Measurements from ENCODE around the gene PHOX2A. TPM values are rescaled to one million over a fixed set of nuclear protein-coding genes. Genes with fewer than 3 reads are reported as not detected.

The PHOX2A gene
- total RNA-seq, 1 experiment from 2014 or later: 1.6 TPM

- CTCF ChIA-PET: no interaction called here
- POLR2A ChIA-PET: no interaction called here
- ATAC-seq: no peak
These were observed 9.4 kb upstream of the PHOX2A start for GRCh38 chr11:72253392-72253791.

More at GRCh38 chr11:72253392-72253791, 9.4 kb upstream of the PHOX2A start:
- Mint-ChIP-seq H3K36me3 (peaks cover 10% of the 10 kb centered on the region), H3K27ac (no peak overlapping the region), H3K4me3 (no peak overlapping the region), H3K9me3 (peaks cover 25% of the 10 kb centered on the region), H3K27me3 (ENCODE audit: low read depth) (peaks cover 49% of the 10 kb centered on the region), H3K4me1 (peaks cover 2% of the 10 kb centered on the region)
- TF ChIP-seq ATF3 (CRISPR knock-in tag; conservative IDR thresholded peaks at IDR 0.05) (no peak), USF1 (CRISPR knock-in tag; IDR thresholded peaks at IDR 0.05) (no peak), ZNF138 (CRISPR knock-in tag; conservative IDR thresholded peaks at IDR 0.05) (no peak), FOXK1 (CRISPR knock-in tag; IDR thresholded peaks at IDR 0.05) (no peak), USF2 (CRISPR knock-in tag; IDR thresholded peaks at IDR 0.05) (no peak), NFATC4 (CRISPR knock-in tag; IDR thresholded peaks at IDR 0.05) (no peak), ZNF671 (CRISPR knock-in tag; IDR thresholded peaks at IDR 0.05) (no peak), ZNF532 (CRISPR knock-in tag; IDR thresholded peaks at IDR 0.05; ENCODE audit: borderline replicate concordance) (no peak), ZNF425 (CRISPR knock-in tag; conservative IDR thresholded peaks at IDR 0.05) (no peak), ATF6 (CRISPR knock-in tag; IDR thresholded peaks at IDR 0.05) (no peak)
- DNase-seq (ENCODE audit: low spot score): no peak

All from WTC11 (cell line).